ENCODE data around the gene DHRSX. TPM values are rescaled to one million over a fixed set of nuclear protein-coding genes. Genes with fewer than 3 reads are reported as not detected.

The DHRSX gene
- total RNA-seq, 1 experiment from 2014 or later = 21.5 TPM

GRCh38 chrX:2318371-2318770, 182.4 kb downstream of the DHRSX start:
- Mint-ChIP-seq H3K27me3 (ENCODE audit: unreplicated experiment) (no peaks in the 10 kb centered on the region), H3K27ac (ENCODE audit: unreplicated experiment) (no peak overlapping the region)
- no peak for DNase-seq

GRCh38 chrX:2317527-2318055, 183.2 kb downstream of the DHRSX start:
- no peaks in the 10 kb centered on the region for H3K9me3 Mint-ChIP-seq (ENCODE audit: low read depth, unreplicated experiment)
- CTCF ChIA-PET = no interaction called here
- no peak overlapping the region for H3K4me3 Mint-ChIP-seq (ENCODE audit: low read depth, unreplicated experiment)
- no peaks in the 10 kb centered on the region for H3K27me3 Mint-ChIP-seq (ENCODE audit: unreplicated experiment)
- TF ChIP-seq CTCF (IDR thresholded peaks at IDR 0.05; ENCODE audit: unreplicated experiment) = no peak
- H3K4me1 Mint-ChIP-seq (ENCODE audit: low read depth, unreplicated experiment) = no peaks in the 10 kb centered on the region
- no peak overlapping the region for H3K27ac Mint-ChIP-seq (ENCODE audit: unreplicated experiment)
- no peak for DNase-seq
- intact Hi-C loops (cut with micrococcal nuclease; ENCODE audit: unreplicated experiment) = no loop called here
- no peaks in the 10 kb centered on the region for H3K36me3 Mint-ChIP-seq (ENCODE audit: insufficient read depth, unreplicated experiment)
- no TSS peak for BruUV-seq (replicated peaks)

More at GRCh38 chrX:2318371-2318770, 182.4 kb downstream of the DHRSX start:
- Mint-ChIP-seq H3K4me1 (ENCODE audit: low read depth, unreplicated experiment) (no peaks in the 10 kb centered on the region), H3K4me3 (ENCODE audit: low read depth, unreplicated experiment) (no peak overlapping the region), H3K9me3 (ENCODE audit: low read depth, unreplicated experiment) (no peaks in the 10 kb centered on the region), H3K36me3 (ENCODE audit: insufficient read depth, unreplicated experiment) (no peaks in the 10 kb centered on the region)
- TF ChIP-seq CTCF (IDR thresholded peaks at IDR 0.05; ENCODE audit: unreplicated experiment) = no peak
- CTCF ChIA-PET = no interaction called here
- no TSS peak for BruUV-seq (replicated peaks)
- intact Hi-C loops (cut with micrococcal nuclease; ENCODE audit: unreplicated experiment) = no loop called here

- H3K4me3 Mint-ChIP-seq (ENCODE audit: low read depth, unreplicated experiment) = no peak overlapping the region
- H3K4me1 Mint-ChIP-seq (ENCODE audit: low read depth, unreplicated experiment) = no peaks in the 10 kb centered on the region
- CTCF ChIA-PET = no interaction called here
- no peak overlapping the region for H3K27ac Mint-ChIP-seq (ENCODE audit: unreplicated experiment)
- no TSS peak for BruUV-seq (replicated peaks)
- no peak for TF ChIP-seq CTCF (IDR thresholded peaks at IDR 0.05; ENCODE audit: unreplicated experiment)
- DNase-seq = no peak
- intact Hi-C loops (cut with micrococcal nuclease; ENCODE audit: unreplicated experiment) = no loop called here
- H3K9me3 Mint-ChIP-seq (ENCODE audit: low read depth, unreplicated experiment) = no peaks in the 10 kb centered on the region
- H3K36me3 Mint-ChIP-seq (ENCODE audit: insufficient read depth, unreplicated experiment) = no peaks in the 10 kb centered on the region
- H3K27me3 Mint-ChIP-seq (ENCODE audit: unreplicated experiment) = no peaks in the 10 kb centered on the region
Observed at GRCh38 chrX:2316534-2316933, 184.2 kb downstream of the DHRSX start.

GRCh38 chrX:2315434-2315833, 185.3 kb downstream of the DHRSX start:
- H3K9me3 Mint-ChIP-seq (ENCODE audit: low read depth, unreplicated experiment) = no peaks in the 10 kb centered on the region
- no peak overlapping the region for H3K4me3 Mint-ChIP-seq (ENCODE audit: low read depth, unreplicated experiment)
- H3K27ac Mint-ChIP-seq (ENCODE audit: unreplicated experiment) = no peak overlapping the region
- TF ChIP-seq CTCF (IDR thresholded peaks at IDR 0.05; ENCODE audit: unreplicated experiment) = no peak
- H3K4me1 Mint-ChIP-seq (ENCODE audit: low read depth, unreplicated experiment) = no peaks in the 10 kb centered on the region
- H3K27me3 Mint-ChIP-seq (ENCODE audit: unreplicated experiment) = no peaks in the 10 kb centered on the region
- BruUV-seq (replicated peaks) = no TSS peak
- DNase-seq = no peak
- CTCF ChIA-PET = no interaction called here
- intact Hi-C loops (cut with micrococcal nuclease; ENCODE audit: unreplicated experiment) = no loop called here
- H3K36me3 Mint-ChIP-seq (ENCODE audit: insufficient read depth, unreplicated experiment) = no peaks in the 10 kb centered on the region
